ENCODE data around the gene IL11.

GRCh38 chr19:55419624-55420236, 49.5 kb upstream of the IL11 start:
- TF ChIP-seq CTCF (IDR thresholded peaks at IDR 0.05) (no peak), EZH2phosphoT487 (IDR thresholded peaks at IDR 0.05) (no peak)

All from neural progenitor cell (in vitro differentiated cells).